Right forelimb (tissue), 1 donor: ENCODE measurements around the gene GSTCD.
A peak's percentile ranks its signal among the peaks of the same experiment; 100 is the strongest.
"Not testable (repeated sequence)": the region's sequence is repeated elsewhere in the genome, so short reads cannot be mapped to it uniquely, and the experiment has no call there.

Experiments used
- DNase-seq: peaks from one replicate; pipeline ENCODE4 v3.0.0-alpha.2; 2018

The GSTCD gene

DNA sequence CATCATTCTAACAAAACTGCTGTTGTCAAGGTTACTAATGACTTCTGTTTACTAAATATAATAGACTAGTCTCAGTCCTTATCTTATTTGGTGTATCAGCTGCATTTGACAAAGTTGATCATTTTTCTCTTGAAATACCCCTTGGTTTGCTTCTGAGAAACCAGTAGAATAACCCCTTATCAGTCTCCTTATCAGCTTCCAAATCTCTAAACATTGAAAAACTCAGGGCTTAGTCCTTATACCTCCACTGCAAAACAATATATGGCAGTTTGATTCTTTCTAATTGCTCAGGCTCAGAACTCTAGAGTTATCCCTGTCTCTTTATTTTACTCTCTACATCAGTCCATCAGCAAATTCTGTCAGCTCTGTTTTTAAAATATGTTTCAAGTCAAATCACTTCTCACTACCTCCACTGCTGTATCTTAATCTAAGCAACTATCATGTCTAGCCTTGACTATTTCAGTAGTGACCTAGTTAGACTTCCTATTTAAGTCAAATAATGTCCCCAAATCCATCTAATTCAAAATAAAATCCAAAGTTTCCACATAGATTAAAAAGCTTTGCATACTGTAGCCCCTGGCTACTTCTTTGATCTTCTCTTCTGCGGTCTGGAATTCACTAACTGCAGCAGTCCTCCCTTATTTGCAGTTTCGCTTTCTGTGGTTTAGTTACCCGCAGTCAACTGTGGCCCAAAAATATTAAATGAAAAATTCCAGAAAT is 99.6 kb downstream of the GSTCD start:
- no peak for DNase-seq

DNA sequence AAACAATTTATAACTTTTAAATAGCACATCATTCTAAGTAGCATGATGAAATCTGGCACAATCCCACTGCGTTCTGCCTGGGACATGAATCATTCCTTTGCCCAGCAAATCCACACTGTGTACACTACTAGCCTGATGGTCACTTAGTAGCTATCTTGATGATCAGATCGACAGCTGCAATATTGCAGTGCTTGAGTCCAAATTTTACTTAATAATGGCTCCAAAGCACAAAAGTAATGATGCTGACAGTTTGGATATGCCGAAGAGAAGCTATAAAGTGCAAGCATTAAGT is 100.1 kb downstream of the GSTCD start:
- DNase-seq: no peak

DNA sequence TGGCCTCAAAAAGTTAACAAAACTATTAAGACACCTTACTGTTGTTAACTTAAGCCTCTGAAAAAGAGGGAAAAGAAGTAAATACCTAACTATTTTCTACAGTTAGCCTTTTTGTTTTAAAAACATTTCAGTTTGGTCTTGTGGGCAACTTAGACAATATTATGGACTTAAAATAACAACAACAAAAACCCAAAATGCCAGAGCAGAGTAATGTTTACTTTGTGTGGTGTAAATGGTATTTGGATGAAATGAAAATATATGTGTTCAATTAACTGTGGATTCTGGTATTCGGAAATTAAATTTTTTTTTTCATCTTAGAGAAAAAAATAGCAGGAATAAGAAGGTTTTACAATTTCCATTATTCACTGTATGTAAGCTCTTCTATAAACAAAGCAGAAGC is 107.1 kb downstream of the GSTCD start:
- no peak for DNase-seq

DNA sequence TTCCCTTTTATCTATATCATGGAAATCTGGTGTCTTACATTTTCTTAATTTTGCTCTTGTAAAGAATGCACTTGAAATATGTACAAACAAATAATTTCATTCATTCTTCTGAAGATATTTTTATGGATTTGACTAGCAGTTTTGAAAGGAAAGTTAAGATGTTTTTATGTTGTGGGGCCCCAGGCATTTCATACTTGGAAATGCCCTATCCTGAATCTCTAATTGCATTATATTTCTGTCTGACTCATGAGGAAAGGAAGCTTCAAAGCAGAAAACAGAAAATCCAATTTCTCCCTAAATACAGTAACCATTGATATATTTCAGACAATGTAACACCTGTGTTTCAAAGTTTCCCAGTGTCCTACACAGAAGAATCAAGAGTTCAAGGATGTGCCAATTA is 113.5 kb downstream of the GSTCD start:
- DNase-seq: no peak

DNA sequence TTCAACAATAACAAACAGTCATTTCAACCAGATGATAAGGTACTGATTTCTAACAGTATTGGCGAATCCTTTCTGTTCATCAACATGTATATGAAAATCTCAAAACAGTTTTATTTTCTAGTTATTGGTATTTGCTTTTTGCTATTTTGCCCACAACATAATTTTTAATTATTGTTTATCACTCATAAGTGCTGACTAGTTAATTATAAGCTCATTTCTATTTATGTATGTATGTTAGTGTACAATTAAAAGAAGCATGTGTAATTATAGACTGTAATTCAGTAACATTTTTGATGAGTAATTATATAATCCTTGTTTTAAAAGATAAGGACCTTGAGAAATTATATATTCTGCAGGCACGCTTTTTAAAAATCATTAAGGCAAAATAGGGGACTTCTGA is 119.5 kb downstream of the GSTCD start:
- no peak for DNase-seq

DNA sequence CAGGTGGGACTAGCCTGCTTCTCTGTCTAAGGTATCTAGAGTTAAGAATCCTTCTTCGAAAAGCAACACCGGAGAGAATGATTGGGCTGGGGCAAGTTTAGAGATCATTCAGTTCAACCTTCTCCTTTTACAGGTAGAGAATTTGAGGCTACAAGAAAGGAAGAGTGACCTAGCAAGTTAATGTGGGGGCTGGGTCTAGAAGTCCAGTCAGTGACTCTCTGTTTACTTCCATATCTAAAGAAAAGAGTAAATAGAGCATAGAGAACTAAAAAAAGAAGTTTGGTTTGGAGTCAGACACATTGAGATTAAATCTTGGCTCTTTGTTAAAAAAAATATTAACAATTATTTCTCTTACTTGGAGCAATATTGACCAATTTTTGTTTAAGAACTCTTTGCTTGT is 122.6 kb downstream of the GSTCD start:
- no peak for DNase-seq

DNA sequence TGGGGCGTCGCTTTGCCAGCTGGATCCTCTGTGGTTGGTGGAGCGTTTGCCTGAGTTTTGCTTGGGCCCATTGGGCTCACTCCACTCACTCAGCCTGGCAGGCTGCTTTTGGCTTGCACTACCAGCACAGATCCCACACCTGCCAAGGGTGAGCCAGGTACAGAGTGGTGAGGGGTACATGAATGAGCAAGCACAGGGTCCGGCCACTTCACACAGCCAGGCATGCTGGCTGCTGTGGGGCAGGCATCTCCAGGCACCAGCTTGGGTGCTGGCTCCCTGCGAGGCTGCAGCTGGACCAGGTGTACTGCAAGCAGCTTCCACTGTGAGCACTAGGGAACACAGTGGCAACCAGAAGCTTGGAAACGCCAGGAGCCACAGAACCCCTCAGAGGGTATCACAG is 126.6 kb downstream of the GSTCD start:
- DNase-seq: no peak

DNA sequence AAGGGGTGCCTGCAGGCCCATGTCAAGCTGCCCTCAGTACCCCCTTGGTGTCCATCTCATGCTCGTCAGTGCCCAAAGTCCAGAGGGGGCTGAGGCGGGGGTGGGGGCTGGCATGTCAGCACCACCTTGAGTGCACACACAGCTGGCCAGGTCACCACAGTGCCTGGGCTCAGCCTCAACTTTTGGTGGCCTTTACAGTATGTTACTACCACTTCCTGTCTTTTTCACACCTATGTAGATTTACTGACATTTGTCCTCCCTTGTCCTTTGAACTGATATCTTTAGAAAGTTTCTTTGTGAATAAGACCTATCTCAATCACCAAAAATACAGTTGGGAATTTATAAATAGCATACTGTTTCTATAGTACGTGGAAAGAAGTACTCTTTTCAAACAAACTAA is 128.0 kb downstream of the GSTCD start:
- no peak for DNase-seq

DNA sequence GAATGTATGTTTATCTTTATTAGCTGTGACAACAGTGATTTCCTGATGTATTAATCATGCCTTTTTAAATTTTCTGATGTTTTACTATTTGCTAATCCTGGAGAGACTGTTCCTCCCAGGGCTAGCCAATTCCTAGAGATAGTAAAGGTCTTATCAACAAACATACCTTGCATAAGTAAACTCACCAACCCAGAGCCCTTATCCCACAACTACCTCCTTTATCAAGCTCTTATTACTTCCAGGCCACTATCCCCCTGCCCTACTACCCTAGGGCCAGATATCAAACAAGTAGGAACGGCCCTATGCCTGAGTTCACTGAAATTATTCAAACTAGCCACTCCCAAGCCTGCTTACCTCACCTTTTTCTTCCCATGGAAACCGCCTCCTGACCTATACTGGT is 128.5 kb downstream of the GSTCD start:
- no peak for DNase-seq

DNA sequence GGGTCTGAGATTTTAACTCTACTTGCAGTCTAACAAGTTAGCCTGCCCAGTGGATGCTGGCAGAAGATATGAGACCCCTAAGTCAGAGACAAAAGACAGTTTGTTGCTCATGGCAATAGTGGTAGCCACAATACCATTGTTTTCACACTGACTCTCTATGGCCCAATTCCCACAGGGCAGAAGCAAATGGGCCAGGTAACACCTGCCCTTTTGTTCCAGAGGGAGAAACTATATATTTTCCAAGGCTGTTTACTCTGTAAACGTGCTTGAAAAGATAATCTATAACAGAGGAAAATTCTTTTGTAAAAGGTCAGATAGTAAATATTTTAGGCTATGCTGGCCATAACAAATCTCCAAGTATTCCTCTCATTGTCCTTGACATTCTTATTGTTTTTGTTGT is 129.5 kb downstream of the GSTCD start:
- DNase-seq: no peak

DNA sequence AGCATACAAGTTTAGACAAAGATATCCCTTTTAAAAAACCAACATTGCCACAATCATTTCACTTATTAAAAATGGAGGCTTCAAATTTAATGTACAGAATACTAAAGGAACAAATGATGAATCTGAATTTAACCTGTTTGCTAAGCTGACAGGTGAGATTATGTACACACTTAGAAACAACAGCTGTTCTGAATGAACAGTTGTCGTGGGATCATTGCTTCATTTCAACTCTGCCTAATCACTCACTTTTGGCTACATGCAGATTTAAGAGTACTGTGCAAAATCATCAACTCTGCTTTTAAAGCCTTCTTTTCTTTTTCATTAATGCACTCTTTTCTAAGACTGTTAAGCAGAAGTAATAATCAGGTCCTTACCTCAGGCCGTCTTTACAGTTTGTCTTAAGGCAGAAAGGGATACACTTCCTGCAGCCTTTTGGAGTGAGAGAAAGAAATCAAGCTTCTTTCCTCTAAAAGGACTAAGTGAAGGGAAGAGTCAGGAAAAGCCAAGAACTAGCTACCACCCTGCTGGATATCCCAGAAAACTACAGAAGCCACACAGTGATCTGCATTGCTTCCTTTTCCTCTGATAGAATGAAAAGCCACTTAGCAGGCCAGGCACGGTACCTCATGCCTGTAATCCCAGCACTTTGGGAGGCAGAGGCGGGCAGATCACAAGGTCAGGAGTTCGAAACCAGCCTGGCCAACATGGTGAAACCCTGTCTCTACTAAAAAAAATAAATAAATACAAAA is 132.0 kb downstream of the GSTCD start:
- DNase-seq: no peak

DNA sequence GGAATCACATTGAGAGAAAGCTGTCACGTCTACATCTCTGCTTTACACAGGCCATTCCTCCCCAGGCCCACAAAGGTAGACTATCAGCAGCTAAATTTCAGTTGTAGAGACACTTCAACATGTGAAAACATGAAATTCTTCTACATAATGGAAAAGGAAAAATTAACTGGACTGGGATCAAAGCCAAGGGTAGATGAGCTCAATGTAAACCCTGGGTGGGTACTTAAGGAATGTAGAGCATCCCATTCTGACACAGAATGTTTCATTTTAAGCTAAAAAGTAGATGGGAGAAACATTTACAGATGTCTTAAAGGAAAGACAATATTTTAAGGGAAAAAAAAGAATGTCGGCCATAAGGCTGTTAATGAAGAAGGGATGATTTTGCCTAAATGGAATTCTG is 135.4 kb downstream of the GSTCD start:
- DNase-seq: no peak

DNA sequence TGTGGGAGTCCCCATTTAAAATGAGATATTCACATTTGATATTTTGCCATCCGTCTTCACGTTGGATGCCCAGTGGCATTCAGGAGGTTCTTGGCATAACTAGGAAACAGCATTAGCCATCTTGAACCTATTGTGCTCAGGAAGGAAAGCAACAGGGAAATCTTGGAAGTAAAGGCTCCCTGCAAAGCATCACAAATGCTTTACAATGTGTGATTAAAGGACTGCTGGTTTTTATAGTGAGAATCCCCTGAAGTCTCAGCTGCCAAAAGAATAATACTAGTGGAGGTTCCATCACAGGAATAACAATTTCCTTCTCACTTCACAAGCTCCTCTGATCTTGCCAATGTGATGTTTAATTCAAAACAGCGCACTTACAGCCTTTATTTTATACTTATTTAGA is 137.0 kb downstream of the GSTCD start:
- DNase-seq: no peak

DNA sequence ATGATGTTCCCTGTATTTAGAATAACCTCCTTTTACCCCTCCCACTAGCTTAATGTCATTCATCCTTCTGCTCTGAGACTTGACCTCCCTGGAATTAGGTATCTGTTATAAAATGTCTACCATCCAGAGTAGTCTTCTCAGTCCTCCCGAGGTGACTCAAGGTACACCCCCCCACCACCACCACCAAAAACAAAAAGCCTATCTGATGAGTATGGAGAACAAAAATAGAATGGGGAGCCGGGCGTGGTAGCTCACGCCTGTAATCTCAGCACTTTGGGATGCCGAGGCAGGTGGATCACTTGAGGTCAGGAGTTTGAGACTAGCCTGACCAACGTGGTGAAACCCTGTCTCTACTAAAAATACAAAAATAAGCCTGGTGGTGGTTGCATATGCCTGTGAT is 139.8 kb downstream of the GSTCD start:
- DNase-seq: not testable (repeated sequence)

DNA sequence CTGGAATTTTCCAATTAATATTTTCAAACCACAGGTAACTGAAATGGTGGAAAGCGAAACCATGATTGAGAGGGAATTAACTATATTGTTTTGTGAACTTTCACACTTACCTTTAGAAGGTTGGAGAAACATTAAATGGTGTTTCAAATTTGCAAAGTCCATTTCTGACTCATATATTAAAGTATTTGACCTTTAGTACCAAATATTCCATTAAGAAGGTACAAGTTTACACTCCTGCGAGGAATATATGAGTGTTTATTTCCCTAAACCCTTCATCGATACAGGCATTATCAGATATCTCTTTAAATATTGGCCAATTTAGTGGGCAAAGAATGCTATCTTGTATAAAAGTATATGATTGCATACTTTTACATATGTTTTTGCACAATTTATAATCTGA is 142.6 kb downstream of the GSTCD start:
- DNase-seq: no peak

DNA sequence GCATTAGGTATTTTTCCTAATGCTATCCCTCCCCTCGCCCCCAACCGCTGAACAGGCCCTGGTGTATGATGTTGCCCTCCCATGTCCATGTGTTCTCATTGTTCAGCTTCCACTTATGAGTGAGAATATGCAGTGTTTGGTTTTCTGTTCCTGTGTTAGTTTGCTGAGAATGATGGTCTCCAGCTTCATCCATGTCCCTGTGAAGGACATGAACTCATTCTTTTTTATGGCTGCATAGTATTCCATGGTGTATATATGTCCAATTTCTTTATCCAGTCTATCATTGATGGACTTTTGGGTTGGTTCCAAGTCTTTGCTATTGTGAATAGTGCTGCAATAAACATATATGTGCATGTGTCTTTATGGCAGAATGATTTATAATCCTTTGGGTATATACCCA is 143.6 kb downstream of the GSTCD start:
- not testable (repeated sequence) for DNase-seq

DNA sequence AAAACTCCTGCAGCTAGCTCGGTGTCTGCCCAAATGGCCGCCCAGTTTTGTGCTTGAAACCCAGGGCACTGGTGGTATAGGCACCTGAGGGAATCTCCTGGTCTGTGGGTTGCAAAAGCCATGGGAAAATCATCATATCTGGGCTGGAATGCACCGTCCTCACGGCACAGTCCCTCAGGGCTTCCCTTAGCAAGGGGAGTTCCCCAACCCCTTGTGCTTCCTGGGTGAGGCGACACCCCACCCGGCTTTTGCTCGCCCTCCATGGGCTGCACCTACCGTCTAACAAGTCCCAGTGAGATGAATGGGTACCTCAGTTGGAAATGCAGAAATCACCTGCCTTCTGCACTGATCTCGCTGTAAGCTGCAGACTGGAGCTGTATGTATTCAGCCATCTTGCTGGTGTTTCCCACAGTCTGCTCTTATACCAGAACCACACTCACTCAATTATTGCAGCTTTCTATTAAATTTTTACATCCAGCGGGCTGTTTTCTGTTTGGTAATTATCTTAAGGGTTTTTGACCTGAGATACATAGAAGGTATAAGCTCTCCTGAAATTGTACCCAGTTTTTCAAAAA is 150.0 kb downstream of the GSTCD start:
- DNase-seq: no peak

DNA sequence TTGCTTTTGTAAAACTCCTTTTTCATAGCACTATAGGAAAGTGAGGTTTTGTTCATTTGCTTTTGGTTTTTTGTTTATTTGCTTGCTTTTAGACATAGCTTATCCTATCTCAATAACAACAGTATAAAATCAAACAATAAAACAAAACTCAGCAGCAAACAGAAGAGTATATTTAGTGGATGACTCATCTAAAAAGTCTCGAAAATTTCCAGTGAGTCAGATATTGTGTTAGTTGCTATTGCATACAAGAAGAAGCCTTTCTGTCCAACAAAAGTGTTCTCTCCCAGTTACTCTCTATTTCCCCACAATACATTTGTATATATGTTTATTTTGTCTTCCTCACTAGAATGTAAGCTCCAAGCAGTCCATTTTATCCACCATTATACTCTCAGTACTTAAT is 150.6 kb downstream of the GSTCD start:
- no peak for DNase-seq

DNA sequence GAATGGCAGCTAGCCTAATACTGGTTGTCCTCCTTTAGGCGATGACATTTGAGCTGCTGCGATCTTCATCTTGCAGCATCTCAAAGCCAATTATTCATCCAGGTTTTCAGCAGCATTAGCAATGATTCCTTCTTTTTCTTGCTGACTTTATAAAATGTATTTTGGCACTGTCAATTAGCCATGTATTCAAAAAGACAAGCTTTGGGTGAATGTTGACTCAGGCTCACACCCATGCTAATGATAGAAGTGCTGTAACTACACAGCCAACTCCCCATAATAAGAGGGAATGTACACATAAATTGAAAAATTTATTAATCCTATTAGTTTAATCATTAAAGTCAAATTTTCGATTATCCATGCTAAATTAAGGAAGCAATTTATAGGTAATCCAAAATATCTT is 162.4 kb downstream of the GSTCD start:
- no peak for DNase-seq

DNA sequence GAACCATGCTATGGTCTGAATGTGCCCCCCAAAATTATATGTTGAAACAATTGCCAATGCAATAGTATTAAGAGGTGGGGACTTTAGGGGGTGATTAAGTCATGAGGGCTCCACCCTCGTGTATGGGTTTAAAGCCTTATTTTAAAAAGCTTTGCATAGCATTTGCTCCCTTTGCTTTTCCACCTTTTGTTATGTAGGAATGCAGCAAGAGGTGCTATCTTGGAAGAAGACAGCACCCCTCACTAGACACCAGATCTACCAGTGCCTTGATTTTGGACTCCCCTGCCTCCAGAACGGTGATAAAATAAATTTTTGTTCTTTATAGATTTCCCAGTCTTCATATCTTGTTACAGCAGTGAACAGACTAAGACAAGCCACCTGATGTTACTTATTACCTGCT is 163.4 kb downstream of the GSTCD start:
- no peak for DNase-seq

DNA sequence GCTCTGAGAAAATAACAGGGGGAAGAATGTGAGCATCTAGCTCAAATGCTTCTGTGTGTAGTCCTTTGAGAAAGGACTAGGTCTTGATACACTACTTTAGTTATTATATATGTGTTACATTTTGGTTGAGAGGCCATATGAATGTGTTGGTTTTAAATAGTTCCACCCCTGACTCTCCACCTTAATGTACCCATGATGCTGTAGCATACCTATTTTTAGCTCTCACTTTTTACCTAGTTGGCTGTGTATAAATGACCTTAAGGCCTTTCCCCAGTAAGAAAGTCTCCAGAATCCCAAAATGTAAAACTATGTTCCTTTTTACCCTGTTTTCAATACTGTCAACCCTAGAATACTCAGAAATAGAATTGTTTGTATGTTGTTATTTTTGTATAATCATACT is 166.6 kb downstream of the GSTCD start:
- DNase-seq: no peak

DNA sequence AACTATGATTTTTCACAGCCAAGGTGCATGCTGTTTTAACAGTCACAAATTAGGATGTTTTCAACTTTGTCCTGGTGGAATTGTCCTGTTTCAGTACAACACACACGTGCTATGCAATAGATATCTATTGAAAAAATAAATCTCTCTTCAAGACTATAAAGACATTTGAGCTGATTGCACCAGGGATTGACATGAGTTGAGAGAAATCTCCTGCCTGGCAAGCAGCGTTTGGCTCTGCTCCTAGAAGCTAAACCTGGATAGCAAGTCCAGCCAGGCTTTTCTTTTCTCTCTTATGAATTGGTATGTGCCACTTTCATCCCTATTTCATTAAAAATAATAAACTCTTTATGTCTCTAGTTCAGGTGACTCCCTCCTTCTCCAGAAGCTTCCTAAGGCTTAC is 170.1 kb downstream of the GSTCD start:
- no peak for DNase-seq

DNA sequence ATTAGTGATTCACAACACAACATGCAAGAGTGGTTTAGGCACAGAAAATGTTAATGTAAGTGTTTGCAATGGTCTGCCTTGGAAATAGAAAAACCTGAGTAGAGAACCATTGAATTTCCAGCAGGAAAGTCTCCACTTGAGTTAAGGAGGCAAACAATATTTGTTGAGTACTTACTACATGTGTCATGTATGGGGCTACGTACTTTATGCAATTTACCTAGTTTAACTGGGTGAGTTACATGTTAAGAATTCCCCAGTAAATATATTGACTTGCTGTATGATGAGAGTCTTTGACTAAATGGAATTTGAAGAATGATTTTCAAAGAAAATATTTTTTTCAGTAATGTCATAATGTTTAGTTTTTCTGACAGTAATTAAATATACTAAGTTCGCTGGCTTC is 178.9 kb downstream of the GSTCD start:
- DNase-seq: no peak

DNA sequence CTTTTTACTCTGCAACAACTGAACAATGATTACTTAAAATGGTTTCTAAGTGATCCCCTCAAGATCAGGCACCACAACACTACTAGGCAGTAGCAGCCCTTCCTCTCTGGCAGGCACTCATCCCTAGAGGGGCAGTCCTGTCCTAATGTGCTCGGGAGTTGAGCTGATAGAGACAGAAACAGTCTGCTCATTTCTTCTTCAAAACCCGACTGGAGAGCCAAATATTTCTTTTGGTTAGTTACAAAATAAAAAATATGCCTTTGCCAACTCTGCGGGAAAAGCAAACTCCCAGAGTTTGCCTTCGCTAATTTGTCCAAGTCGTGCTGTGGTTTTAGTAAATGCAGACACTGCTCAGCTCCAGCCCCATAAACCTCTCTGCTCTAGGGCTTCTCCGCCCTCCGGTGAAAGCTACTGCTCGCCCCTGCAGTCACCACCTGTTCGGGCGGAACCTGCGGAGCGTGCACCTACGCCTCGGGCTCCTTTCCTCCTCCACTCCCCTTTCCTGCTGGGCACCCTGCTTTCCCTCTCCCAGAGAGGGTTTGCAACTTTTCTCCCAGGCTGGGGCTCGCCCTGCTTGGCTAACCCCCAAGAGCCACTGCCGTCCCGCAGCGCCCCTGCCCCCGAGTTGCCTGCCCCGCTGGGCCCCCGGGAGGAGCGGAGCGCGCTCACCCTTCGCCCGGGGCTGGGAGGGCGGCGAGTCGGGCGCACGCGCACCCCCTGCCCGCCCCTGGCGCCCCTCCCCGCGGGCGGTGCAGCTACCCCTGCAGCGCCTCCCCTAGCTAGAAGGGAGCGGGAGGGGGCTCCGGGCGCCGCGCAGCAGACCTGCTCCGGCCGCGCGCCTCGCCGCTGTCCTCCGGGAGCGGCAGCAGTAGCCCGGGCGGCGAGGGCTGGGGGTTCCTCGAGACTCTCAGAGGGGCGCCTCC is 186.3 kb downstream of the GSTCD start, which contains the start of gene NPNT:
TSS of gene NPNT (plus strand) at position 812 of the 923 bp plus-strand sequence. CDS start 182 bp downstream, outside the sequence.
- peak; percentile 56 for DNase-seq
